DND-41 (cell line): ENCODE data around the gene PLXNA3.
A peak's percentile ranks its signal among the peaks of the same experiment; 100 is the strongest.

Experiments used
- ATAC-seq: fragments of 200-7000 bp; cut with Tn5 transposase; 3 replicates; pipeline ENCODE4 v1.9.1; 2021; ENCODE audit warnings: low read depth; ENCODE audit not compliant: insufficient read depth
- DNase-seq: peaks from one replicate; pipeline ENCODE4 v3.0.0-alpha.2; 2020
- H2AFZ ChIP-seq: 2 replicates; pipeline ENCODE4 v1.6.0; 2012; ENCODE audit warnings: low read depth, low read length
- H3K27ac ChIP-seq: 2 replicates; pipeline ENCODE4 v1.5.1; 2012; ENCODE audit warnings: low read length, inconsistent platforms
- H3K27me3 ChIP-seq: fragments of 200-600 bp; sonication (generic); 2 replicates; pipeline ENCODE4 v1.6.0; 2012; ENCODE audit warnings: low read length, mild to moderate bottlenecking, inconsistent platforms; ENCODE audit not compliant: insufficient read depth, poor library complexity
- H3K36me3 ChIP-seq: 2 replicates; pipeline ENCODE4 v1.5.1; 2012; ENCODE audit warnings: low read length, inconsistent platforms; ENCODE audit not compliant: insufficient read depth
- H3K4me1 ChIP-seq: 2 replicates; pipeline ENCODE4 v1.5.1; 2012; ENCODE audit warnings: mild to moderate bottlenecking, low read length; ENCODE audit not compliant: insufficient read depth
- H3K4me2 ChIP-seq: 2 replicates; pipeline ENCODE4 v1.6.0; 2012; ENCODE audit warnings: mild to moderate bottlenecking, moderate library complexity, low read length, inconsistent platforms; ENCODE audit not compliant: insufficient read depth
- H3K4me3 ChIP-seq, 2 experiments: fragments of 200-600 bp in 1 of 2; shearing (Covaris generic) in 1 of 2; 2 replicates each; pipeline ENCODE4 v1.5.1; 2012 to 2016; ENCODE audit warnings: inconsistent platforms in 2 of 2, low read length in 2 of 2, mild to moderate bottlenecking in 2 of 2, low read depth in 1 of 2, moderate library complexity in 1 of 2
- H3K79me2 ChIP-seq: 2 replicates; pipeline ENCODE4 v1.6.0; 2012; ENCODE audit warnings: low read length, inconsistent platforms; ENCODE audit not compliant: insufficient read depth
- H3K9ac ChIP-seq: 2 replicates; pipeline ENCODE4 v1.6.0; 2012; ENCODE audit warnings: low read depth, mild to moderate bottlenecking, inconsistent platforms, low read length, moderate library complexity
- H3K9me3 ChIP-seq: 2 replicates; pipeline ENCODE4 v1.5.1; 2012; ENCODE audit warnings: low read length, moderate library complexity, mild to moderate bottlenecking, inconsistent platforms; ENCODE audit not compliant: insufficient read depth, severe bottlenecking
- H4K20me1 ChIP-seq: 2 replicates; pipeline ENCODE4 v1.6.0; 2012; ENCODE audit warnings: low read length; ENCODE audit not compliant: insufficient read depth
- CTCF ChIP-seq: IDR thresholded peaks from 2 replicates; pipeline ENCODE4 v1.5.1; 2012; ENCODE audit warnings: borderline replicate concordance, low read length, moderate library complexity, mild to moderate bottlenecking; ENCODE audit not compliant: poor library complexity, severe bottlenecking; ENCODE audit errors: extremely low read depth
- EZH2 ChIP-seq: IDR thresholded peaks from 3 replicates; pipeline ENCODE4 v1.6.1; 2012; ENCODE audit warnings: borderline replicate concordance, low read depth, mild to moderate bottlenecking, moderate library complexity, low read length, inconsistent platforms; ENCODE audit not compliant: severe bottlenecking

PLXNA3 gene

GRCh38 chrX:154458116-154458953 lies at the start of gene PLXNA3:
PLXNA3 (plus strand) TSS chrX:154458281; CDS start chrX:154460184, 1,903 bp downstream.
- Histone ChIP-seq H3K27ac (peak within 1 kb of the TSS; percentile 62), H2AFZ (peak within 1 kb of the TSS; percentile 76), H3K4me3 (peak within 1 kb of the TSS; percentile 47 to 78; a peak in 3 of 4 replicates), H3K79me2 (peaks cover 14% of the 10 kb centered on the region), H3K9me3 (no peaks in the 10 kb centered on the region), H3K36me3 (peaks cover 20% of the 10 kb centered on the region), H3K27me3 (no peaks in the 10 kb centered on the region), H4K20me1 (peaks cover 10% of the 10 kb centered on the region; the same call in 1 of the 2 replicates), H3K9ac (peak within 1 kb of the TSS; percentile 67), H3K4me2 (peak within 1 kb of the TSS; percentile 72), H3K4me1 (peaks cover 25% of the 10 kb centered on the region)
- no peak for TF ChIP-seq CTCF
- no peak for TF ChIP-seq EZH2
- peak; percentile 73 for ATAC-seq
- peak; percentile 62 for DNase-seq

DNA sequence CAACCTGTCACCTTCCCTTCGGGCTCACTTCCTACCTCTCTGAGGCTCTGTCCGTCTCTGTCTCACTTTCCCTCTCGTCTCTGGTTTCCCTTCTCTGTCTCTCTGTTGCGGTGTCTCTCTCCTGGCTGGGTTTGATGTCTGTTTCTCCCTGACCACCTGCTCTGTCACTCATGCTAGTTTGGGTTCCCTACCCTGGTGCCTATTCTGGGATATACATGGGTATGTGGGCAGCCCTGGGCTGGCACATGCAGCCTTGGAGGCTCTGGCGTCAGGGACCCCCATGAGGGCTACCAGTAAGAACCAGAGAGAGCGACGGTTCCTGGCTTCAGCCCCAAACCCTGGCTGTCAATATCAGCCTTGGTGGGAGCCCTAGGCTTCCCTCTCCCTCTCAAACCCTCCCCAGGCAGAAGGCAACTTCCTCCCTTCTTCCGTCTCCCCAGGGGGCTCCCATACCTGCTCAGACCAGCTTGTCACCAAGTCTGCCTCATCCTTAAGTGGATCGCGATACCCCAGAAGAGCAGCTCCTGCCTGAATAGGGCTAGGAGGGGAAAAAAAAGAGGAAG lies 49.3 kb upstream of the PLXNA3 start:
- no peak for ATAC-seq
- H2AFZ ChIP-seq: no peak overlapping the region
- H3K27ac ChIP-seq: no peak overlapping the region

GRCh38 chrX:154409222-154409871 lies 48.7 kb upstream of the PLXNA3 start, which contains the start of gene DNASE1L1:
DNASE1L1 (minus strand) TSS chrX:154409254; CDS start chrX:154405568, 3,686 bp downstream.
- Histone ChIP-seq H3K9me3 (no peaks in the 10 kb centered on the region), H3K36me3 (peaks cover 13% of the 10 kb centered on the region), H3K27ac (no peak within 1 kb of the TSS), H3K79me2 (peaks cover 21% of the 10 kb centered on the region; the same call in 1 of the 2 replicates), H3K9ac (no peak within 1 kb of the TSS), H3K4me2 (no peak within 1 kb of the TSS), H3K27me3 (no peaks in the 10 kb centered on the region), H3K4me1 (peaks cover 14% of the 10 kb centered on the region), H2AFZ (no peak within 1 kb of the TSS), H3K4me3 (no peak within 1 kb of the TSS), H4K20me1 (no peaks in the 10 kb centered on the region)
- no peak for ATAC-seq
- DNase-seq: no peak
- TF ChIP-seq EZH2: no peak
- TF ChIP-seq CTCF: no peak

More for the DNA sequence above, 49.3 kb upstream of the PLXNA3 start:
- Histone ChIP-seq H3K4me1 (peaks cover 14% of the 10 kb centered on the region), H3K27me3 (no peaks in the 10 kb centered on the region), H4K20me1 (no peaks in the 10 kb centered on the region), H3K4me2 (no peak overlapping the region), H3K9me3 (no peaks in the 10 kb centered on the region), H3K79me2 (peaks cover 20% of the 10 kb centered on the region; the same call in 1 of the 2 replicates), H3K9ac (no peak overlapping the region), H3K4me3 (no peak overlapping the region), H3K36me3 (peaks cover 12% of the 10 kb centered on the region)
- TF ChIP-seq CTCF (no peak), EZH2 (no peak)
- no peak for DNase-seq
